ENCODE measurements around the gene CD8A. TPM values are rescaled to one million over a fixed set of nuclear protein-coding genes. Genes with fewer than 3 reads are reported as not detected.

The CD8A gene
- total RNA-seq, 2 experiments from 2014 or later: 1.3 to 1.4 TPM

GRCh38 chr2:86786001-86786536 is 4.6 kb downstream of the CD8A start:
- H3K36me3 Mint-ChIP-seq (ENCODE audit: low read depth): no peaks in the 10 kb centered on the region
- DNase-seq: no peak
- no peak overlapping the region for H3K4me3 Mint-ChIP-seq
- no peaks in the 10 kb centered on the region for H3K9me3 Mint-ChIP-seq
- H3K27me3 Mint-ChIP-seq (ENCODE audit: low read depth): peaks cover 29% of the 10 kb centered on the region
- no peak overlapping the region for H3K27ac Mint-ChIP-seq
- CTCF ChIA-PET: interaction anchor here (0.9 kb wide), 1 partner anchor 23 kb away, joined by 3 read pairs; no protein-coding TSS in a partner anchor
- H3K4me1 Mint-ChIP-seq (ENCODE audit: low read depth): peaks cover 15% of the 10 kb centered on the region
- intact Hi-C loops (cut with micrococcal nuclease): no loop called here

GRCh38 chr2:86785456-86785855 is 5.3 kb downstream of the CD8A start:
- H3K27me3 Mint-ChIP-seq (ENCODE audit: low read depth): peaks cover 26% of the 10 kb centered on the region
- H3K27ac Mint-ChIP-seq: no peak overlapping the region
- H3K4me3 Mint-ChIP-seq: no peak overlapping the region
- no peaks in the 10 kb centered on the region for H3K36me3 Mint-ChIP-seq (ENCODE audit: low read depth)
- DNase-seq: no peak
- intact Hi-C loops (cut with micrococcal nuclease): no loop called here
- no peaks in the 10 kb centered on the region for H3K9me3 Mint-ChIP-seq
- peaks cover 12% of the 10 kb centered on the region for H3K4me1 Mint-ChIP-seq (ENCODE audit: low read depth)
- CTCF ChIA-PET: interaction anchor here (0.9 to 1.0 kb wide), 2 partner anchors 22 to 23 kb away, joined by 3 read pairs; no protein-coding TSS in a partner anchor

- CTCF ChIA-PET: interaction anchor here (1.1 to 1.4 kb wide), 2 partner anchors 14 to 19 kb away, joined by 3 to 5 read pairs; no protein-coding TSS in a partner anchor
Observed at GRCh38 chr2:86783615-86784339, 6.9 kb downstream of the CD8A start.

GRCh38 chr2:86782748-86783147 is 8.0 kb downstream of the CD8A start:
- no peak for DNase-seq
- no peaks in the 10 kb centered on the region for H3K9me3 Mint-ChIP-seq
- H3K27ac Mint-ChIP-seq: no peak overlapping the region
- peaks cover 8% of the 10 kb centered on the region for H3K4me1 Mint-ChIP-seq (ENCODE audit: low read depth)
- intact Hi-C loops (cut with micrococcal nuclease): no loop called here
- H3K27me3 Mint-ChIP-seq (ENCODE audit: low read depth): peaks cover 6% of the 10 kb centered on the region
- H3K4me3 Mint-ChIP-seq: no peak overlapping the region
- CTCF ChIA-PET: interaction anchor here (1.4 kb wide), 2 partner anchors 13 to 22 kb away, joined by 3 to 4 read pairs; no protein-coding TSS in a partner anchor
- no peaks in the 10 kb centered on the region for H3K36me3 Mint-ChIP-seq (ENCODE audit: low read depth)

More at GRCh38 chr2:86783615-86784339, 6.9 kb downstream of the CD8A start:
- Mint-ChIP-seq H3K4me1 (ENCODE audit: low read depth) (peaks cover 8% of the 10 kb centered on the region), H3K36me3 (ENCODE audit: low read depth) (no peaks in the 10 kb centered on the region), H3K9me3 (no peaks in the 10 kb centered on the region), H3K4me3 (no peak overlapping the region), H3K27ac (no peak overlapping the region), H3K27me3 (ENCODE audit: low read depth) (peaks cover 13% of the 10 kb centered on the region)
- DNase-seq: peak; percentile 8
- intact Hi-C loops (cut with micrococcal nuclease): no loop called here

- intact Hi-C loops (cut with micrococcal nuclease): no loop called here
- Mint-ChIP-seq H3K36me3 (ENCODE audit: low read depth) (peaks cover 2% of the 10 kb centered on the region), H3K27ac (no peak overlapping the region), H3K4me3 (no peak overlapping the region), H3K9me3 (no peaks in the 10 kb centered on the region), H3K4me1 (ENCODE audit: low read depth) (peaks cover 8% of the 10 kb centered on the region), H3K27me3 (ENCODE audit: low read depth) (peaks cover 3% of the 10 kb centered on the region)
- CTCF ChIA-PET: interaction anchor here (0.6 to 1.4 kb wide), 2 partner anchors 21 to 620 kb away, joined by 4 read pairs; no protein-coding TSS in a partner anchor
- DNase-seq: no peak
Observed at GRCh38 chr2:86781363-86781762, 9.3 kb downstream of the CD8A start.

GRCh38 chr2:86779971-86780370 is 10.7 kb downstream of the CD8A start:
- CTCF ChIA-PET: interaction anchor here (0.6 to 1.3 kb wide), 3 partner anchors 15 to 189 kb away, joined by 3 to 5 read pairs (median 3); no protein-coding TSS in a partner anchor
- Mint-ChIP-seq H3K4me3 (no peak overlapping the region), H3K4me1 (ENCODE audit: low read depth) (peaks cover 8% of the 10 kb centered on the region), H3K27ac (no peak overlapping the region), H3K36me3 (ENCODE audit: low read depth) (peaks cover 2% of the 10 kb centered on the region), H3K27me3 (ENCODE audit: low read depth) (peaks cover 3% of the 10 kb centered on the region), H3K9me3 (no peaks in the 10 kb centered on the region)
- intact Hi-C loops (cut with micrococcal nuclease): no loop called here
- DNase-seq: no peak

GRCh38 chr2:86778957-86779356 is 11.8 kb downstream of the CD8A start:
- CTCF ChIA-PET: no interaction called here
- Mint-ChIP-seq H3K4me1 (ENCODE audit: low read depth) (peaks cover 3% of the 10 kb centered on the region), H3K9me3 (no peaks in the 10 kb centered on the region), H3K4me3 (no peak overlapping the region), H3K27ac (no peak overlapping the region), H3K36me3 (ENCODE audit: low read depth) (peaks cover 9% of the 10 kb centered on the region), H3K27me3 (ENCODE audit: low read depth) (peaks cover 3% of the 10 kb centered on the region)
- no peak for DNase-seq
- intact Hi-C loops (cut with micrococcal nuclease): no loop called here

- H3K4me3 Mint-ChIP-seq: no peak overlapping the region
- DNase-seq: no peak
- H3K27ac Mint-ChIP-seq: no peak overlapping the region
- no peaks in the 10 kb centered on the region for H3K9me3 Mint-ChIP-seq
- intact Hi-C loops (cut with micrococcal nuclease): no loop called here
- no peaks in the 10 kb centered on the region for H3K27me3 Mint-ChIP-seq (ENCODE audit: low read depth)
- CTCF ChIA-PET: interaction anchor here (0.7 to 1.5 kb wide), 2 partner anchors 10 to 12 kb away, joined by 3 read pairs; no protein-coding TSS in a partner anchor
- H3K36me3 Mint-ChIP-seq (ENCODE audit: low read depth): peaks cover 18% of the 10 kb centered on the region
- H3K4me1 Mint-ChIP-seq (ENCODE audit: low read depth): no peaks in the 10 kb centered on the region
Observed at GRCh38 chr2:86776532-86776931, 14.2 kb downstream of the CD8A start.

GRCh38 chr2:86775338-86775737 is 15.4 kb downstream of the CD8A start:
- intact Hi-C loops (cut with micrococcal nuclease): no loop called here
- no peak for DNase-seq
- H3K9me3 Mint-ChIP-seq: no peaks in the 10 kb centered on the region
- no peaks in the 10 kb centered on the region for H3K27me3 Mint-ChIP-seq (ENCODE audit: low read depth)
- H3K4me3 Mint-ChIP-seq: no peak overlapping the region
- CTCF ChIA-PET: no interaction called here
- H3K36me3 Mint-ChIP-seq (ENCODE audit: low read depth): peaks cover 20% of the 10 kb centered on the region
- H3K27ac Mint-ChIP-seq: no peak overlapping the region
- H3K4me1 Mint-ChIP-seq (ENCODE audit: low read depth): no peaks in the 10 kb centered on the region

GRCh38 chr2:86774862-86775261 is 15.9 kb downstream of the CD8A start:
- CTCF ChIA-PET: no interaction called here
- no peak overlapping the region for H3K27ac Mint-ChIP-seq
- H3K27me3 Mint-ChIP-seq (ENCODE audit: low read depth): no peaks in the 10 kb centered on the region
- DNase-seq: no peak
- H3K36me3 Mint-ChIP-seq (ENCODE audit: low read depth): peaks cover 22% of the 10 kb centered on the region
- no peaks in the 10 kb centered on the region for H3K9me3 Mint-ChIP-seq
- intact Hi-C loops (cut with micrococcal nuclease): no loop called here
- no peaks in the 10 kb centered on the region for H3K4me1 Mint-ChIP-seq (ENCODE audit: low read depth)
- H3K4me3 Mint-ChIP-seq: no peak overlapping the region

GRCh38 chr2:86772611-86773010 is 18.1 kb downstream of the CD8A start:
- Mint-ChIP-seq H3K9me3 (no peaks in the 10 kb centered on the region), H3K36me3 (ENCODE audit: low read depth) (peaks cover 27% of the 10 kb centered on the region), H3K27ac (no peak overlapping the region), H3K4me3 (no peak overlapping the region), H3K4me1 (ENCODE audit: low read depth) (no peaks in the 10 kb centered on the region), H3K27me3 (ENCODE audit: low read depth) (no peaks in the 10 kb centered on the region)
- intact Hi-C loops (cut with micrococcal nuclease): no loop called here
- no peak for DNase-seq
- CTCF ChIA-PET: no interaction called here

- Mint-ChIP-seq H3K9me3 (no peaks in the 10 kb centered on the region), H3K4me1 (ENCODE audit: low read depth) (no peaks in the 10 kb centered on the region), H3K36me3 (ENCODE audit: low read depth) (peaks cover 32% of the 10 kb centered on the region), H3K27ac (no peak overlapping the region), H3K4me3 (no peak overlapping the region), H3K27me3 (ENCODE audit: low read depth) (no peaks in the 10 kb centered on the region)
- no peak for DNase-seq
- intact Hi-C loops (cut with micrococcal nuclease): no loop called here
- CTCF ChIA-PET: interaction anchor here (0.6 to 1.4 kb wide), 3 partner anchors 9 to 23 kb away, joined by 3 read pairs; no protein-coding TSS in a partner anchor
Observed at GRCh38 chr2:86770816-86771301, 19.9 kb downstream of the CD8A start.

Data from activated naive CD4-positive, alpha-beta T cell treated with anti-CD3 and anti-CD28 coated beads for 36 hours (primary cell).